ENCODE data around the gene PRRC1. TPM values are rescaled to one million over a fixed set of nuclear protein-coding genes. Genes with fewer than 3 reads are reported as not detected.
A peak's percentile ranks its signal among the peaks of the same experiment; 100 is the strongest.

PRRC1 gene
- total RNA-seq, 4 donors from 2014 or later = 20.3 to 29.8 (median 24.8) TPM

DNA sequence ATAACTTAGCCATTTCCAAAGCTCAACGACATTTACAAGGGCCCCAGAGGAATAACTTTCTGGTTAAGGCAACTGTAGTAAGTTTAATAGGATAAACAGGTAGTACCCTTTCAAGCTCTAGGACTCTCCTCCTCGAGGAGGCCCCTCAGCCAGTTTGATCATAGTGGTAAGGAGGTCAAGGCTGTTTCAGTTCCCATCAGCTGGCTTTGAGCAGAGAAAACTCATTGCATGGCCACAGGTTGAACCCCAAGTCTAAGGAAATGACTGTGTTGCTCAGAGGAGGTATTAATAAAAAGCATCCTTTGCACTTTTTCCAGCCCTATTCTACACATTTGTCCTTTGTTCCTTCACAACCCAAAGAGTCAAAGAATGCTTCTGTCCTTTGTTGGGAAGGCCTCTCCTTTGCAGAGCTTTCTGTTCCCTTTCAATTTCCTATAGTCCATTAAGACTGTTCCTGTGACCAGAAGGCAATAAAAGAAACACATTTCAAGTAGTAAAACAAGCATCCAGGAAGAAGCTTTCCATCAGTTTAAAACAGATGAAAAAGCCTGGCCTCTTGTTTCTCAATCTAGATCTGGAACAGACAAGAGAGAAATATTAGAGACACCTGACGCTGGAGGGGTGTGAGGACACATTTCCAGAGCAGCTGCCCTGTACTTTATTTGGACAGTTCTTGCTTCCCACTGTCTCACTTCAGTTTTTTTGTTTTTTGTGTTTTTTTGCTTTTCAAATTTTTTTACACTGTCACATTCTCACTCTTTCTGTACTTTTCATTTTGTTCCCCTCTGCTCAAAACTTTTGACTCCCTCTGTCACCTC lies 54.1 kb downstream of the PRRC1 start:
- intact Hi-C loops (cut with DNase I) = no loop called here
- Histone ChIP-seq H3K9me3 (peaks cover 0 to 21% (median 13%) of the 10 kb centered on the region in 4 donors), H3K27me3 (no peaks in the 10 kb centered on the region), H3K4me1 (peaks cover 0 to 13% (median 4%) of the 10 kb centered on the region in 4 donors), H3K27ac (replicated peaks in 1 of 4) (no peak overlapping the region), H3K4me3 (no peak overlapping the region), H3K36me3 (no peaks in the 10 kb centered on the region)
- TF ChIP-seq POLR2A (IDR thresholded peaks at IDR 0.05; ENCODE audit: low read depth) = no peak
- 76% methylated on average over 3 of the region's 3 CpGs for WGBS
- DNase-seq (ENCODE audit: extremely low spot score) = no peak

DNA sequence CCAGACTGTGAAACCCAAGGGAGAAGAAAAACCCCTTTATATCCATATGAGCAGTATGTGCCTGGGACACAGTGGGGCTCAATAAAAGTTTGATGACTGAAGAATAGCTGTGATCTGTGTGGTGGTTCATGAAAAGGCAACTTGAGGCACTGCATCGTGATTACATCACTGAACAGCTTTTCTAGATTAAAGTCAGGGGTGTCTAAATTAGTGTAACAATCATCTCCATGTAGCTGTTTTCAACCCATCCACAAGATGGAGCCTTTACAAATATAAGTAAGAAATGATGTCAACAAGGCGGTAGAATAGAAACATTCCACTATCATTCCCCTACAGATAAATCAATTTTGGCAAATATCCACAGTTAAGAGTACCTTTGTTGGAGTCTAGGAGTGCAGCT lies 55.5 kb downstream of the PRRC1 start:
- Histone ChIP-seq H3K27ac (replicated peaks in 1 of 4) (no peak overlapping the region), H3K4me1 (peaks cover 0 to 13% (median 4%) of the 10 kb centered on the region in 4 donors), H3K4me3 (no peak overlapping the region), H3K27me3 (no peaks in the 10 kb centered on the region), H3K9me3 (peaks cover 0 to 21% (median 13%) of the 10 kb centered on the region in 4 donors), H3K36me3 (no peaks in the 10 kb centered on the region)
- no peak for DNase-seq (ENCODE audit: extremely low spot score)
- TF ChIP-seq EP300 (IDR thresholded peaks at IDR 0.05) (no peak), POLR2A (IDR thresholded peaks at IDR 0.05; ENCODE audit: low read depth) (no peak)
- TF ChIP-seq, protein P1, sequence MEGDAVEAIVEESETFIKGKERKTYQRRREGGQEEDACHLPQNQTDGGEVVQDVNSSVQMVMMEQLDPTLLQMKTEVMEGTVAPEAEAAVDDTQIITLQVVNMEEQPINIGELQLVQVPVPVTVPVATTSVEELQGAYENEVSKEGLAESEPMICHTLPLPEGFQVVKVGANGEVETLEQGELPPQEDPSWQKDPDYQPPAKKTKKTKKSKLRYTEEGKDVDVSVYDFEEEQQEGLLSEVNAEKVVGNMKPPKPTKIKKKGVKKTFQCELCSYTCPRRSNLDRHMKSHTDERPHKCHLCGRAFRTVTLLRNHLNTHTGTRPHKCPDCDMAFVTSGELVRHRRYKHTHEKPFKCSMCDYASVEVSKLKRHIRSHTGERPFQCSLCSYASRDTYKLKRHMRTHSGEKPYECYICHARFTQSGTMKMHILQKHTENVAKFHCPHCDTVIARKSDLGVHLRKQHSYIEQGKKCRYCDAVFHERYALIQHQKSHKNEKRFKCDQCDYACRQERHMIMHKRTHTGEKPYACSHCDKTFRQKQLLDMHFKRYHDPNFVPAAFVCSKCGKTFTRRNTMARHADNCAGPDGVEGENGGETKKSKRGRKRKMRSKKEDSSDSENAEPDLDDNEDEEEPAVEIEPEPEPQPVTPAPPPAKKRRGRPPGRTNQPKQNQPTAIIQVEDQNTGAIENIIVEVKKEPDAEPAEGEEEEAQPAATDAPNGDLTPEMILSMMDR (IDR thresholded peaks at IDR 0.05) = peak; percentile 17 to 34 (median 24)
- 92% methylated on average over 2 of the region's 2 CpGs for WGBS
- intact Hi-C loops (cut with DNase I) = no loop called here

DNA sequence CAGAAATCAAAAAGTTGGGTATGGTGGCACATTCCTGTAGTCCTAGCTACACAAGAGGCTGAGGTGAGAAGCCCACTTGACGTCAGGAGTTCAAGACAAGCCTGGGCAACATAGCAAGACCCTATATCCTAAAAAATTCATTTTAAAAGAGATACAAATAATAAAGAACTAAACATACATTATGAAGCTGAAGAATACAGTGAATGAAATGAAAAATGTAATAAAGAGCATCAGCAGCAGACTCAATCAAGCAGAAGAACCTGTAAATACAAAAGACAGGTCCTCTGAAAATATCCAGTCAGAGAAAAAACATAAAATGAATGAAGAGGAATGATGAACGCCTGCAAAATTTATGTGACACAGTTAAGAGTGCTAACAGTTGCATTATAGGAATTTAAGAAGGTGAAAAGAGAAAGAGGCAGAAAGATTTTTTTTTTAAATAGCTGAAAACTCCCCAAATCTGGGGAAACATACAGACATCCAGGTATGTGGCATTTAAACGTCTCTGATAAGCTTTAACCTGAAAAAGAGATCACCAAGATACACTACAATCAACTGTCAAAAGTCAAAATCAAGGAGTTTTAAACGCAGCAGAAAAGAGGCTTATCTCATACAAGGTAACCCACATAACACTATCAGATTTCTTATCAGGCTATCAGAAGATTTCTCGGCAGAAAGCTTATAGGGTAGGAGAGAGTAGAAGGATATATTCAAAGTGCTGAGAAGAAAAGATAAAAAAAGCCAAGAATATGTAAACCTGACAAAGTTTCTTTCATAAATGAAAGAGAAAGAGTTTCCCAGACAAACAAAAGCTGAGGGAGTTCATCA lies 57.6 kb downstream of the PRRC1 start:
- intact Hi-C loops (cut with DNase I) = no loop called here
- H3K4me1 ChIP-seq = peaks cover 0 to 13% (median 4%) of the 10 kb centered on the region in 4 donors
- H3K27me3 ChIP-seq = no peaks in the 10 kb centered on the region
- WGBS = 90% methylated on average over 5 of the region's 5 CpGs
- no peak for TF ChIP-seq POLR2AphosphoS5 (IDR thresholded peaks at IDR 0.05)
- no peak for TF ChIP-seq EP300 (IDR thresholded peaks at IDR 0.05)
- no peak for TF ChIP-seq POLR2A (IDR thresholded peaks at IDR 0.05; ENCODE audit: low read depth)
- TF ChIP-seq, protein P1 (IDR thresholded peaks at IDR 0.05) = no peak
- no peak overlapping the region for H3K27ac ChIP-seq (replicated peaks in 1 of 4)
- DNase-seq (ENCODE audit: extremely low spot score) = no peak
- H3K36me3 ChIP-seq = no peaks in the 10 kb centered on the region
- peaks cover 0 to 21% (median 13%) of the 10 kb centered on the region in 4 donors for H3K9me3 ChIP-seq
- H3K4me3 ChIP-seq = no peak overlapping the region

DNA sequence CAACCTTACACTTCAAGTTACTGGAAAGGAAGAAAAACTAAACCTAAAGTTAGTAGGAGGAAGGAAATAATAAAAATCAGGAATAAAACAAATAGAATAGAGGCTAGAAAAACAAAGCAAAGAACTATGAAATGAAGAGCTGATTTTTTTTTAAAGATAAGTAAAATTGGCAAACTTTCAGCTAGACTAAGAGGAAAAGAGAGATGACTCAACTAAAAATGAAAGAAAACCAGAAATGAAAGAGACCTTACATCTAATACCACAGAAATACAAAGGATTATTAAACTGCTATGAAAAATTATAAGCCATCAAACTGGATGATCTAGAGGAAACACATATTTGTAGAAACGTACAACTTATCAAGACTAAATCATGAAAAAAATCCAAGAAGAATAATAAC lies 60.0 kb downstream of the PRRC1 start:
- Histone ChIP-seq H3K9me3 (peaks cover 0 to 21% (median 13%) of the 10 kb centered on the region in 4 donors), H3K27me3 (no peaks in the 10 kb centered on the region), H3K27ac (replicated peaks in 1 of 4) (no peak overlapping the region), H3K36me3 (no peaks in the 10 kb centered on the region), H3K4me1 (peaks cover 0 to under 1% (median 0%) of the 10 kb centered on the region in 4 donors), H3K4me3 (no peak overlapping the region)
- intact Hi-C loops (cut with DNase I) = no loop called here
- TF ChIP-seq EP300 (IDR thresholded peaks at IDR 0.05) (no peak), POLR2A (IDR thresholded peaks at IDR 0.05; ENCODE audit: low read depth) (no peak), POLR2AphosphoS5 (IDR thresholded peaks at IDR 0.05) (no peak)
- TF ChIP-seq, protein P1 (IDR thresholded peaks at IDR 0.05) = no peak
- WGBS = 52% methylated on average over 1 of the region's 1 CpG
- DNase-seq (ENCODE audit: extremely low spot score) = no peak

DNA sequence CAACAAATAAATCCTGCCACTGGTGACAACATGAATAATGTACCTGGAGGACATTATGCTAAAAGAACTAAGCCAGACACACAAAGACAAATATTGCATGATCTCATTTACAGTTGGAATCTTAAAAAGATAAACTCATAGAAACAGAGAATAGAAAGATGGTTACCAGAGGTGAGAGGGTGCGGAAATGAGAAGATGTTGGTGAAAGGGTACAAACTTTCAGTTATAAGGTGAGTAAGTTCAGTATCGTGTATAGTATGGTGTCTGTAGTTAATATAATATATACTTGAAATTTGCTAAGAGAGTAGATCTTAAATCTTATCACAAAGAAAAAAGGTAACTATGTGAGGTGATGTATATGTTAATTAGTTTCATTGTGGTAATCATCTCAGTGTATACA lies 63.3 kb downstream of the PRRC1 start:
- DNase-seq (ENCODE audit: extremely low spot score) = no peak
- TF ChIP-seq, protein P1 (IDR thresholded peaks at IDR 0.05) = no peak
- TF ChIP-seq POLR2AphosphoS5 (IDR thresholded peaks at IDR 0.05) = no peak
- no peak for TF ChIP-seq EP300 (IDR thresholded peaks at IDR 0.05)
- no peak for TF ChIP-seq POLR2A (IDR thresholded peaks at IDR 0.05; ENCODE audit: low read depth)
- intact Hi-C loops (cut with DNase I) = no loop called here

More for the DNA sequence above, 63.3 kb downstream of the PRRC1 start:
- no peaks in the 10 kb centered on the region for H3K36me3 ChIP-seq
- no peak overlapping the region for H3K4me3 ChIP-seq
- 91% methylated on average over 2 of the region's 2 CpGs for WGBS
- peaks cover 0 to 6% (median 0%) of the 10 kb centered on the region in 4 donors for H3K4me1 ChIP-seq
- no peak overlapping the region for H3K27ac ChIP-seq (replicated peaks in 1 of 4)
- no peaks in the 10 kb centered on the region for H3K27me3 ChIP-seq
- H3K9me3 ChIP-seq = peaks cover 0 to 3% (median under 1%) of the 10 kb centered on the region in 4 donors
